Measurements from ENCODE around the gene PROM1.

The PROM1 gene

DNA sequence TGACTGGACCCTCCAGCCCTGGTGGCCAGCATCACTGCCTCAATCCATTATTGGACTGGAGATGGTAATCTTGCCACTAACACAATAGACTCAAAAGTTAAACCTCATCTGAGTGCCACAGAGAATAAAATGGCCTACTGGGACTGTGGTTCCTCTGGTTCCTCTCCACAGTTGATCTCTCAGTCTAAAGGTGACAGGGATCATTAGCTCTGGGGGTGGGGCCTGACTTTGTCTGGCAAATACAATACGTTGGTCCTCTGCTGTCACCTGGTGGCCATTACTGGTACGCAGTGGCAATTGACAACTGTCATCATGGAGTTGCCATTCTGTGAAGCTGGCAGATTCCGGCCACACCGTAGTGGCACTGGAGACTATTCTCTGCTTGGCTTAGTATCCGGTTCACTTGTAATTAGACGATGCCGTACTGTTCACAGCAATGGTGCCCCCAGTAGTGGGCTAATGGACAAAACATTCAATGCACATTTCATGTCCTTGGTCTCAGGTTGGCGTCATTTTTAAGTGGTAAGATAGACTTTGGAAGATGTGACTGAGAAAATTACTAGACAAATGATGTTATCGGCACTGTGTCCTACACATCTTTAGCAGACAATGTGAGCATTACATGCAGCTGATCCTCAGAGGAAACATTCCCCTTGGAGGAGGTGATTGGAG lies 127.5 kb downstream of the PROM1 start:
- no peak overlapping the region for H3K27ac ChIP-seq
- TF ChIP-seq, protein P1, sequence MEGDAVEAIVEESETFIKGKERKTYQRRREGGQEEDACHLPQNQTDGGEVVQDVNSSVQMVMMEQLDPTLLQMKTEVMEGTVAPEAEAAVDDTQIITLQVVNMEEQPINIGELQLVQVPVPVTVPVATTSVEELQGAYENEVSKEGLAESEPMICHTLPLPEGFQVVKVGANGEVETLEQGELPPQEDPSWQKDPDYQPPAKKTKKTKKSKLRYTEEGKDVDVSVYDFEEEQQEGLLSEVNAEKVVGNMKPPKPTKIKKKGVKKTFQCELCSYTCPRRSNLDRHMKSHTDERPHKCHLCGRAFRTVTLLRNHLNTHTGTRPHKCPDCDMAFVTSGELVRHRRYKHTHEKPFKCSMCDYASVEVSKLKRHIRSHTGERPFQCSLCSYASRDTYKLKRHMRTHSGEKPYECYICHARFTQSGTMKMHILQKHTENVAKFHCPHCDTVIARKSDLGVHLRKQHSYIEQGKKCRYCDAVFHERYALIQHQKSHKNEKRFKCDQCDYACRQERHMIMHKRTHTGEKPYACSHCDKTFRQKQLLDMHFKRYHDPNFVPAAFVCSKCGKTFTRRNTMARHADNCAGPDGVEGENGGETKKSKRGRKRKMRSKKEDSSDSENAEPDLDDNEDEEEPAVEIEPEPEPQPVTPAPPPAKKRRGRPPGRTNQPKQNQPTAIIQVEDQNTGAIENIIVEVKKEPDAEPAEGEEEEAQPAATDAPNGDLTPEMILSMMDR (conservative IDR thresholded peaks at IDR 0.05) = peak; percentile 94

DNA sequence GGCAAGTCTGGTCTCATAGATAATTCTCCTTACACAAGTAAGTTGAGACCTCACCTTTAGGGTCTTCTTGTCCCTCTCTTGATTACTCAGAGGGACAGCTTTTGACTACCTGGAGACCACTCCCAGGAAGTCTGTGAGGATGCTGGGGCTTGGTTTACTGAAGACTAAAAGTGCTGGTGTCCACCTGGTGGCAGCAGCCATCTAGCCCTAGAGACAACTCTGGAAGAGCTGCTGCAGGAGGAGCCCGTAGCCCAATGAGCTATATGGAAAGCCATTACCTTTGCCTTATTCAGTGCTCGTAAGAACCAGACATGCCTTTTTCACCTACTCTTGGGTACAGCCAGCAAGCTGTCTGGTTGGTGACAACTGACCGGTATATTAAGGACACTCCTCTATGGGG lies 128.2 kb downstream of the PROM1 start:
- TF ChIP-seq, protein P1 (conservative IDR thresholded peaks at IDR 0.05) = no peak
- no peak overlapping the region for H3K27ac ChIP-seq

DNA sequence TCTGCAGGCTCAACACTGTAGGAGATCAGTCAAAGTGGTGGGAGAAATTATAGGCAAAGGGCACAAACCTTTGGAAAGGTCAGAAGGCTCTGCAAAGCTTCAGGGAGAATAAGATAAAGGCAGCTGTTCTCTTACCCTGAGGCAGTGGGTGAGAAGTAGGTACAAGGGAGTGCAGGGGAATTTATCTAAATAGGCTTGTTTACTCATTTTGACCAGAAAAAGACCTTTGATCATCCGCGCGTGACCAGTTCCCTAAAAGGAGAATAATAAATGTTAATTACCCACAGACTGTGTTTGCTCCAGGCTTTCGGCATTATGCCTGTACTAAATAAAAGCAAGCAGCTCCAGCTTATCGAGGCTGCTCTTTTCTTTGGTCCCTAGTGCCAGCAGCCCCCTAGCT lies 130.2 kb downstream of the PROM1 start:
- H3K27ac ChIP-seq = no peak overlapping the region
- TF ChIP-seq, protein P1 (conservative IDR thresholded peaks at IDR 0.05) = no peak

DNA sequence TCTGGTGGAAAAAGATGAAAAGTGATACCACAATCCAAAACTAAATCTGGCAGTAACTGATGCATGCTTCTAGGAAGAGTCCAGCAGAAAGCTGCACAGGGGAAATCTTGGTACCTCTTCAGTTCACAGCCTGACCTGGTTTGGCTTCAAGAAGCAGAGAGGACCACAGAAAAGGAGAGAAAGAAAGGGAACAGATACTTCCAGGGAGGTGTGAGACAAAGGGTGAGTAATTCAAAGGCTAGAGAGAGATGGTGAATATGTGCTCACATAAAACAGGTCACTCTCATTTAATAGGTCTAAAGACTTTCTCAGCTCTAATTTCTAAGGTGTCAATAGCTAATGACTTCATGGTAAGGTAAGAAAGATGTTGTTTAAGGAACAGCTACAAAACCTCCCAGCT lies 132.0 kb downstream of the PROM1 start:
- no peak overlapping the region for H3K27ac ChIP-seq
- TF ChIP-seq, protein P1 (conservative IDR thresholded peaks at IDR 0.05) = no peak

DNA sequence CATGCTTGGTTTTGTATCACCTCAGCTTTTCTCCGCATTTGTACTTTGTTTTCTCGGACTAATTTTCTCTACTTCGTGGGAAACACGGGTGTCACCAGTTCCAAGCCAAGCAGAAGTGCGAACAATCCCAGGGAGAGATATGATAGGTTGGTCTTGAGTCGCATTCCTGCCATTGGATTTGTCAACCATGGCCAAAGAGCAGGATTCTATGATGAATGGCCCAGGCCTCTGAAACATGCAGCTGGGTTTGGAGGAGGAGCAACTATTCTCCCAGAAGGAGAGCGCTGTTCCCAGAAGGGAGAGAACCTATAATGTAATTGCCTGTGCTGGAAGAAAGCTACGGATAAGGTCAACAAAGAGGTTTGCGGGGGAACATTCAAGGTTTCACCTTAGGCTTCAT lies 135.0 kb downstream of the PROM1 start:
- no peak overlapping the region for H3K27ac ChIP-seq
- TF ChIP-seq, protein P1 (conservative IDR thresholded peaks at IDR 0.05) = no peak

DNA sequence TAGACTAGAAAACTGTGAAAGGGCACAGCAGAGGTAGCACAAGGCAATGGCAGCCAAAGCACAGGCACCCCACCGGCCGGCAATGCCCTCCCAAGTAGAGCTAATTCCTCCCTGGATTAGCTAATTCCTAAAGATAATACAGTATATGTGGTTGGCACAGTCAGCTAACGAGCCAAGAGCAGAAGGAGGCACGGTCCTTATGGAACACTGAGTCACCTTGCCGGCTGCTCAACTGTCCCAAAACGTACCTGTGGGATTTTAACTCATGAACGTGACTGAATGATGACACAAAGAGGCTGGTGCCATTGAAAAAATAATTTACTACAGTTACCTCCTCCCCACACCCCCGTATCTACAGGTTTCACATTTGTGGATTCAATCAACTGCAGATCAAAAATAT lies 136.1 kb downstream of the PROM1 start:
- TF ChIP-seq, protein P1 (conservative IDR thresholded peaks at IDR 0.05) = no peak
- H3K27ac ChIP-seq = no peak overlapping the region

DNA sequence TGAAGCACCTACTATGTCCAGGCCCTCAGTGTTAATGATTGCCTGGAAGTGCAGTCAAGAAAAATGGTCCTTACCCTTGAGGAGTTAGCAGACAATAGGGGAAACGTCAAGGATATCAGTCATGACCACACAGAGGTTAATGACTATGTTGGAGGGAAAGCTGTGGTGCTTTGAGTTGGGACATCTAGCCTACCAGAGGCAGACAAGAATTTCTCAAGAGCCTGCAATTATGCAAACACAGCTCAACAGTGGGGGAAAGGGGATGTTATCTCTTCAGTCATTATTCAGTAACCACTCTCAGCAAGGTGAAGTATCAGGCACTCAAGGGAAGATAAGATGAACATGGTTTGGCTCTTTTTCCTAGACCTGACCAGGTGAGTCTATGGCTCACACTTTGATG lies 138.3 kb downstream of the PROM1 start:
- TF ChIP-seq, protein P1 (conservative IDR thresholded peaks at IDR 0.05) = no peak
- no peak overlapping the region for H3K27ac ChIP-seq

All from VCaP (cell line).